ENCODE data around the gene LGR6. TPM values are rescaled to one million over a fixed set of nuclear protein-coding genes. Genes with fewer than 3 reads are reported as not detected.

LGR6 gene
- total RNA-seq, 1 experiment from 2014 or later, result 0.56 TPM

- H3K36me3 Mint-ChIP-seq (ENCODE audit: insufficient read depth, unreplicated experiment), result peaks cover 6% of the 10 kb centered on the region
- intact Hi-C loops (cut with micrococcal nuclease), result no loop called here
- peaks cover 11% of the 10 kb centered on the region for H3K27me3 Mint-ChIP-seq (ENCODE audit: insufficient read depth, unreplicated experiment)
- no peak overlapping the region for H3K4me3 Mint-ChIP-seq (ENCODE audit: unreplicated experiment)
- CTCF ChIA-PET, result interaction anchor here (0.6 to 1.7 kb wide), 5 partner anchors 24 to 560 kb away, joined by 3 to 7 read pairs (median 4); no protein-coding TSS in a partner anchor
- TF ChIP-seq, protein P1, sequence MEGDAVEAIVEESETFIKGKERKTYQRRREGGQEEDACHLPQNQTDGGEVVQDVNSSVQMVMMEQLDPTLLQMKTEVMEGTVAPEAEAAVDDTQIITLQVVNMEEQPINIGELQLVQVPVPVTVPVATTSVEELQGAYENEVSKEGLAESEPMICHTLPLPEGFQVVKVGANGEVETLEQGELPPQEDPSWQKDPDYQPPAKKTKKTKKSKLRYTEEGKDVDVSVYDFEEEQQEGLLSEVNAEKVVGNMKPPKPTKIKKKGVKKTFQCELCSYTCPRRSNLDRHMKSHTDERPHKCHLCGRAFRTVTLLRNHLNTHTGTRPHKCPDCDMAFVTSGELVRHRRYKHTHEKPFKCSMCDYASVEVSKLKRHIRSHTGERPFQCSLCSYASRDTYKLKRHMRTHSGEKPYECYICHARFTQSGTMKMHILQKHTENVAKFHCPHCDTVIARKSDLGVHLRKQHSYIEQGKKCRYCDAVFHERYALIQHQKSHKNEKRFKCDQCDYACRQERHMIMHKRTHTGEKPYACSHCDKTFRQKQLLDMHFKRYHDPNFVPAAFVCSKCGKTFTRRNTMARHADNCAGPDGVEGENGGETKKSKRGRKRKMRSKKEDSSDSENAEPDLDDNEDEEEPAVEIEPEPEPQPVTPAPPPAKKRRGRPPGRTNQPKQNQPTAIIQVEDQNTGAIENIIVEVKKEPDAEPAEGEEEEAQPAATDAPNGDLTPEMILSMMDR (IDR thresholded peaks at IDR 0.05; ENCODE audit: unreplicated experiment), result no peak
- no peak overlapping the region for H3K27ac Mint-ChIP-seq (ENCODE audit: low read depth, unreplicated experiment)
- H3K4me1 Mint-ChIP-seq (ENCODE audit: insufficient read depth, unreplicated experiment), result peaks cover 15% of the 10 kb centered on the region
- POLR2A ChIA-PET, result no interaction called here
- no peak for DNase-seq (ENCODE audit: unreplicated experiment)
- no TSS peak for BruUV-seq (replicated peaks)
- no peaks in the 10 kb centered on the region for H3K9me3 Mint-ChIP-seq (ENCODE audit: unreplicated experiment)
Measured at GRCh38 chr1:202159534-202160371, 33.8 kb upstream of the LGR6 start.

DNA sequence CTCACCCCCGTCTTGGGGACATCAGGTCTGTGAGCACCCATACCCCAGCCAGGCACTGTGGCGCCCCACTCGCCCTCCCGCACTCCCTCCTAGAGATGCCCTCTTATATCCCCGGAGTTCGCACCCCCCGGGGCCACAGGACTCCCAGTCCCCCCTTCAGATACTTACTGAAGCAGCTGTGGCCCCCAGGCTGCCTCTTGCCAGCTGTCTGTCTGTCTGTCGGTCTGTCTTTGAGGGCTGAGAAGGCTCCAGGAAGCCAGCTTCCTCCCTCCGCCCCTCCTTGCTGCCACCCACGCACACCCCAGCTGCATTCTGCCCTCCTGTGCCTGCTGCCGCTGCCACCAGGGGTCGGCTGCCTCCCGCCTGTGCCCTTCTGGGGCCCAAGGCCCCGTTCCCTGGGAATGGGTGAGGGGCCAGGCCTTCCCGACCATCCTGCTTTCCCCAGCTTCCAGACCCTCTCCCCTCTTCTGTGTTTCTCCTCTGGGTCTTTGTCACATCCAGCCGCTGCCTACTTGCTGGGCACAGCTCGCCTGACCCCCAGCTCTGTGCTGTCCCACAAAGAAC lies 33.1 kb upstream of the LGR6 start, which contains the start of gene PTPN7:
TSS of gene PTPN7 (minus strand) at position 226 of the 564 bp plus-strand sequence. CDS start 1,200 bp downstream, outside the sequence.
- ChIA-PET CTCF (interaction anchor here (0.6 to 0.9 kb wide), 6 partner anchors 25 to 560 kb away, joined by 3 to 7 read pairs (median 4); no protein-coding TSS in a partner anchor), POLR2A (no interaction called here)
- DNase-seq (ENCODE audit: unreplicated experiment), result no peak
- intact Hi-C loops (cut with micrococcal nuclease), result no loop called here
- peaks cover 11% of the 10 kb centered on the region for H3K27me3 Mint-ChIP-seq (ENCODE audit: insufficient read depth, unreplicated experiment)
- no TSS peak for BruUV-seq (replicated peaks)
- H3K4me1 Mint-ChIP-seq (ENCODE audit: insufficient read depth, unreplicated experiment), result peaks cover 8% of the 10 kb centered on the region
- H3K27ac Mint-ChIP-seq (ENCODE audit: low read depth, unreplicated experiment), result no peak within 1 kb of the TSS
- no peak within 1 kb of the TSS for H3K4me3 Mint-ChIP-seq (ENCODE audit: unreplicated experiment)
- peaks cover 6% of the 10 kb centered on the region for H3K36me3 Mint-ChIP-seq (ENCODE audit: insufficient read depth, unreplicated experiment)
- TF ChIP-seq, protein P1 (IDR thresholded peaks at IDR 0.05; ENCODE audit: unreplicated experiment), result peak; percentile 11
- H3K9me3 Mint-ChIP-seq (ENCODE audit: unreplicated experiment), result no peaks in the 10 kb centered on the region

- TF ChIP-seq, protein P1 (IDR thresholded peaks at IDR 0.05; ENCODE audit: unreplicated experiment), result no peak
- ChIA-PET CTCF (interaction anchor here (1.2 to 4.5 kb wide), 3 partner anchors 23 to 31 kb away, joined by 4 to 18 read pairs (median 12); no protein-coding TSS in a partner anchor), POLR2A (no interaction called here)
- H3K9me3 Mint-ChIP-seq (ENCODE audit: unreplicated experiment), result no peaks in the 10 kb centered on the region
- H3K4me1 Mint-ChIP-seq (ENCODE audit: insufficient read depth, unreplicated experiment), result peaks cover 7% of the 10 kb centered on the region
- no peak for DNase-seq (ENCODE audit: unreplicated experiment)
- no peak overlapping the region for H3K4me3 Mint-ChIP-seq (ENCODE audit: unreplicated experiment)
- H3K27ac Mint-ChIP-seq (ENCODE audit: low read depth, unreplicated experiment), result no peak overlapping the region
- peaks cover 11% of the 10 kb centered on the region for H3K27me3 Mint-ChIP-seq (ENCODE audit: insufficient read depth, unreplicated experiment)
- peaks cover 6% of the 10 kb centered on the region for H3K36me3 Mint-ChIP-seq (ENCODE audit: insufficient read depth, unreplicated experiment)
- BruUV-seq (replicated peaks), result no TSS peak
- intact Hi-C loops (cut with micrococcal nuclease), result no loop called here
Measured at GRCh38 chr1:202161151-202162046, 32.2 kb upstream of the LGR6 start.

Data from MCF 10A (cell line).